ENCODE results near the gene LPIN2. TPM values are rescaled to one million over a fixed set of nuclear protein-coding genes. Genes with fewer than 3 reads are reported as not detected.

Gene LPIN2
- total and polyA plus RNA-seq, 2 experiments from 2014 or later: 19.5 to 33.9 TPM

DNA sequence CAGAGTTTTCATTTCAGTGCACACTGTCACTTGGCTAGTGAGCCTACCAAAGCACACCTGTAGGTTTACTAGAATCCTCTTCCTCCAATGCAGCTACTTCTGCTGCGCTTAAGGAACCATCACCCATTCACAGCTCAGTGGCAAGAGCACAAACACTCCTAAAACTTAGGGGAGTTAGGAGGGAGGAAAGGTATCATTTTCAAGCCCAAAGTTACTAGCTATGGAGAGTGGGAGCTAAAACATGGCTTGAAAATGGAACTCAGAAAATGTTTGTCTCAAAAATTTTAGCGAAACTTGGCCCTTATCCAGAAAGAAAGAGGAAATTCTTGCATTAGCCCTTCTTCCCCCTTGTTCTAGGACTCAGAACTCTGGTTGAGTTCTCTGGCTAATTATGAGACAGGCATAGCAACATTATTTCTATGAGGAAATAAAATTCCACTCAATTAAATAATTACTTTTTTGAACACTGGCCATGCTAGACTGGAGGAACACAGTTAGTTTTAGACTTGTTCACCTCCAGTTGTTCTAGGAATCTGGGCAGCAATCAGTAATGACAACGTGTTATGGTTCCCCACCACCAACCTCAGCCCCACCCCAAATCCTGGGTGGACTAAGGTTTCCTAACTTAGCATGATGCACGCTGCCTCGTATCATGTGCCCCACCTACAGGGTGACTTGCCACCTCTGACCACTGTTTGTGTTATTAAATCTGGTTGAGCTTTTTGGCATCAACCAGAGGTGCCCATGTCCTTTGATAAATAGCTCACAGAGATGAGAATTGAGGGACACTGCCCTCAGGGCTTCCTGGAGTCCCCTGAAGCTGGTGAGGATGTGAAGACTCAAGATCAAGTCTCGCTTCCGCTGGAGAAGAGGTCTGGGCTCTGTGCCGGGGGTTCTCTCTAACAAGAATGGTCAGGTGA is 32.8 kb downstream of the LPIN2 start:
- WGBS, 2 experiments (ENCODE audit: low coverage in 1 of 2, low lambda C conversion rate in 2 of 2, missing lambda C conversion rate in 2 of 2): 64 to 71% methylated on average over 8 of the region's 8 CpGs
- no peak overlapping the region for H2AFZ ChIP-seq
- TF ChIP-seq EZH2phosphoT487 (IDR thresholded peaks at IDR 0.05; ENCODE audit: insufficient read depth, low read depth): no peak
- no peak for TF ChIP-seq EZH2 (IDR thresholded peaks at IDR 0.05; ENCODE audit: insufficient read depth, poor library complexity, severe bottlenecking)
- no peaks in the 10 kb centered on the region for H3K27me3 ChIP-seq (replicated peaks; ENCODE audit: insufficient read depth)
- DNase-seq: peak; percentile 40
- peak overlapping the region; percentile 82 for H3K4me2 ChIP-seq (ENCODE audit: unreplicated experiment)
- H3K9me2 ChIP-seq (ENCODE audit: insufficient read depth): no peaks in the 10 kb centered on the region
- H3K79me2 ChIP-seq (ENCODE audit: insufficient read depth): peaks cover 97% of the 10 kb centered on the region
- in situ Hi-C loops (cut with MboI): no loop called here
- peak overlapping the region; percentile 60 for H3K9ac ChIP-seq
- H3K9me3 ChIP-seq (ENCODE audit: low read depth): no peaks in the 10 kb centered on the region
- H3K4me3 ChIP-seq: no peak overlapping the region
- H3K36me3 ChIP-seq (ENCODE audit: low read depth): no peaks in the 10 kb centered on the region
- no peaks in the 10 kb centered on the region for H4K20me1 ChIP-seq (ENCODE audit: insufficient read depth)
- H3K4me1 ChIP-seq (ENCODE audit: insufficient read depth): peaks cover 64% of the 10 kb centered on the region
- H3F3A ChIP-seq (ENCODE audit: insufficient read depth): peaks cover 63% of the 10 kb centered on the region
- H3K27ac ChIP-seq: peak overlapping the region; percentile 97

DNA sequence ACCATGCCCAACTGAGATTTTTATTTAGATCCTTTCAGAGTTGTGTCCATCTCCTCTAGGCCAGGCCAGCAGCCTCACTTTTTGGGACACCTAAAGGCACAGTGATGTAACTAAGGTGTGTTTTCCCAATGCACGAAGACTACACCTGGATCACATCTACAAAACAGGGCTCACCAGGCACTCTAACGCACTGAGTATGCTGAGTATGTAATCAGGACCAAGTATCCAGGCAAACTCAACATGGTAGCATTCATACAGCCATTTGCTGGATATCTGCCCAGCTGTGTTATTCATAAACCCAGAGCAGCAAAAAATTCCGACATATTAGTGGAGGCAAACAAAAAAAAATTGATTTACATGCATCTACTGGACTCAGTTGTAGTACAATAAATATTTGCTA is 33.8 kb downstream of the LPIN2 start:
- Histone ChIP-seq H3K9ac (peak overlapping the region; percentile 84), H3K9me3 (ENCODE audit: low read depth) (no peaks in the 10 kb centered on the region), H3K9me2 (ENCODE audit: insufficient read depth) (no peaks in the 10 kb centered on the region), H3K4me2 (ENCODE audit: unreplicated experiment) (peak overlapping the region; percentile 88), H3K36me3 (ENCODE audit: low read depth) (no peaks in the 10 kb centered on the region), H4K20me1 (ENCODE audit: insufficient read depth) (no peaks in the 10 kb centered on the region), H3K27me3 (replicated peaks; ENCODE audit: insufficient read depth) (no peaks in the 10 kb centered on the region), H3F3A (ENCODE audit: insufficient read depth) (peaks cover 63% of the 10 kb centered on the region), H3K4me1 (ENCODE audit: insufficient read depth) (peaks cover 64% of the 10 kb centered on the region), H3K4me3 (0 out of 2 replicates have a peak overlapping the region, but pooled peaks have one; percentile 66), H3K79me2 (ENCODE audit: insufficient read depth) (peaks cover 97% of the 10 kb centered on the region), H3K27ac (peak overlapping the region; percentile 97), H2AFZ (no peak overlapping the region)
- DNase-seq: peak; percentile 89
- in situ Hi-C loops (cut with MboI): no loop called here
- 62 to 63% methylated on average over 3 of the region's 3 CpGs for WGBS, 2 experiments (ENCODE audit: low coverage in 1 of 2, low lambda C conversion rate in 2 of 2, missing lambda C conversion rate in 2 of 2)
- TF ChIP-seq EZH2 (IDR thresholded peaks at IDR 0.05; ENCODE audit: insufficient read depth, poor library complexity, severe bottlenecking) (no peak), EZH2phosphoT487 (IDR thresholded peaks at IDR 0.05; ENCODE audit: insufficient read depth, low read depth) (no peak)

DNA sequence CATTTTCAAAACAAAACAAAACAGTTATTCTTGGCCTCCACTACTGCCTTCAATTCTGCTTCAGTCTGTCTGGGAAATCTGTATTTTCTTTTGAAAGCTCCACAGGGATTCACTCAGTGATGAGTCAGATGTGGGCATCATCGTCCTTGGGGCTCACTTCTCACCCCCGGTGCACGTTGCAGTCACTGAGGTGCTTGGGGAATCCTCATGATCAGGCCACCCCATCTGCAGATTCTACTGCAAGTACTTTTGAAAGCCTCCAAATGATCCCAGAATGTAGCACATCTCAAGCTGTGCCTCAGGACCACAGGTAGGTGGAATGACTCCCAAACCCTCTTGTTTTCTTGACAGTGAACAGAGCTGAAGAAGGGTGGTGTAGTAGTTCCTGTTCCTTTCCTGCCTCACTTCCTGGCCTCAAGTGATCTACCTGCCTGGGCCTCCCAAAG is 34.3 kb downstream of the LPIN2 start:
- Histone ChIP-seq H3K27me3 (replicated peaks; ENCODE audit: insufficient read depth) (no peaks in the 10 kb centered on the region), H4K20me1 (ENCODE audit: insufficient read depth) (no peaks in the 10 kb centered on the region), H3K79me2 (ENCODE audit: insufficient read depth) (peaks cover 97% of the 10 kb centered on the region), H3K27ac (peak overlapping the region; percentile 97), H3K9ac (peak overlapping the region; percentile 84), H3F3A (ENCODE audit: insufficient read depth) (peaks cover 63% of the 10 kb centered on the region), H3K36me3 (ENCODE audit: low read depth) (no peaks in the 10 kb centered on the region), H3K9me3 (ENCODE audit: low read depth) (no peaks in the 10 kb centered on the region), H3K4me3 (peak overlapping the region; percentile 66), H3K4me2 (ENCODE audit: unreplicated experiment) (peak overlapping the region; percentile 88), H3K4me1 (ENCODE audit: insufficient read depth) (peaks cover 62% of the 10 kb centered on the region), H3K9me2 (ENCODE audit: insufficient read depth) (no peaks in the 10 kb centered on the region), H2AFZ (0 out of 2 replicates have a peak overlapping the region, but pooled peaks have one; percentile 13)
- 0% methylated on average over 3 of the region's 3 CpGs for WGBS, 2 experiments (ENCODE audit: low coverage in 1 of 2, low lambda C conversion rate in 2 of 2, missing lambda C conversion rate in 2 of 2)
- in situ Hi-C loops (cut with MboI): no loop called here
- DNase-seq: peak; percentile 96
- no peak for TF ChIP-seq EZH2phosphoT487 (IDR thresholded peaks at IDR 0.05; ENCODE audit: insufficient read depth, low read depth)
- no peak for TF ChIP-seq EZH2 (IDR thresholded peaks at IDR 0.05; ENCODE audit: insufficient read depth, poor library complexity, severe bottlenecking)

DNA sequence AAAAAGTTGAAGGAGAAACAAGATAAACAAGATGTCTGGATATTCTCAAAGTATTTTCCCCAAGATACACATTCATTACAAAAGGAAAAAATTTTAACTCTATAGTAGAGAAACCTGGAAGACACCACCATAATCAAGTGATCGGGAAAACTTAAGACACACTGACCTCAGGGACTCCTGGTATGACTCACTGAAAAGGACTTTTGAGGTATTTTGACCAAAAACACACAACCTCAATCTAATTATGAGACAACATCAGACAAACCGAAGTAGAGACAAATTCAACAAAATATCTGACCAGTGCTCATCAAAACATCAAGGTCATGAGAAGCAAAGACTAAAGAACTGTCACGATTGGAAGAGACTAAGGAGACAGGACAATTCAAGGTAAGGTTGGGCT is 34.7 kb downstream of the LPIN2 start:
- DNase-seq: peak; percentile 48
- Histone ChIP-seq H3K36me3 (ENCODE audit: low read depth) (no peaks in the 10 kb centered on the region), H3K9ac (peak overlapping the region; percentile 84), H3K27ac (peak overlapping the region; percentile 97), H3K9me3 (ENCODE audit: low read depth) (no peaks in the 10 kb centered on the region), H3K4me1 (ENCODE audit: insufficient read depth) (peaks cover 57% of the 10 kb centered on the region), H4K20me1 (ENCODE audit: insufficient read depth) (no peaks in the 10 kb centered on the region), H3K79me2 (ENCODE audit: insufficient read depth) (peaks cover 97% of the 10 kb centered on the region), H2AFZ (0 out of 2 replicates have a peak overlapping the region, but pooled peaks have one; percentile 13), H3F3A (ENCODE audit: insufficient read depth) (peaks cover 63% of the 10 kb centered on the region), H3K4me2 (ENCODE audit: unreplicated experiment) (peak overlapping the region; percentile 88), H3K9me2 (ENCODE audit: insufficient read depth) (no peaks in the 10 kb centered on the region), H3K4me3 (peak overlapping the region; percentile 66), H3K27me3 (replicated peaks; ENCODE audit: insufficient read depth) (no peaks in the 10 kb centered on the region)
- TF ChIP-seq EZH2phosphoT487 (IDR thresholded peaks at IDR 0.05; ENCODE audit: insufficient read depth, low read depth): no peak
- no peak for TF ChIP-seq EZH2 (IDR thresholded peaks at IDR 0.05; ENCODE audit: insufficient read depth, poor library complexity, severe bottlenecking)
- in situ Hi-C loops (cut with MboI): no loop called here
- 23 to 30% methylated on average over 3 of the region's 3 CpGs for WGBS, 2 experiments (ENCODE audit: low coverage in 1 of 2, low lambda C conversion rate in 2 of 2, missing lambda C conversion rate in 2 of 2)
